Measurements from ENCODE around the gene QPCT. TPM values are rescaled to one million over a fixed set of nuclear protein-coding genes. Genes with fewer than 3 reads are reported as not detected.

Gene QPCT
- total and polyA plus RNA-seq, 11 donors: 1.3 to 7.2 (median 2.8) TPM

GRCh38 chr2:37324786-37325624, 19.4 kb upstream of the QPCT start, which contains the start of gene PRKD3:
TSS of gene PRKD3 (minus strand) at chr2:37324833. CDS start at chr2:37316524, 8,309 bp downstream.
- intact Hi-C loops (cut with DNase I): loop anchor here in 1 of 10 donors (5.0 kb wide), 1 partner anchor 83 kb away; no protein-coding TSS in a partner anchor
- Histone ChIP-seq H3K4me1 (peaks cover 6 to 45% (median 25%) of the 10 kb centered on the region in 12 donors), H3K9me3 (no peaks in the 10 kb centered on the region), H3K4me3 (peak within 1 kb of the TSS; percentile 66 to 95 (median 84)), H3K36me3 (no peaks in the 10 kb centered on the region), H3K27me3 (no peaks in the 10 kb centered on the region), H3K27ac (peak within 1 kb of the TSS; percentile 52 to 93 (median 89))
- 2 to 5% (median 3%) methylated on average over 49 to 79 of the region's 79 CpGs for WGBS, 4 donors
- peak in 2 of 5 donors; percentile 50 to 55 for DNase-seq
- TF ChIP-seq POLR2A (IDR thresholded peaks at IDR 0.05) (peak in 1 of 2 donors; percentile 58), CTCF (IDR thresholded peaks at IDR 0.05) (no peak)
- ATAC-seq: peak; percentile 3 to 95 (median 92)

- H3K9me3 ChIP-seq: no peaks in the 10 kb centered on the region
- WGBS, 4 donors: 91 to 95% (median 92%) methylated on average over 12 of the region's 12 CpGs
- no peaks in the 10 kb centered on the region for H3K36me3 ChIP-seq
- TF ChIP-seq CTCF (IDR thresholded peaks at IDR 0.05): no peak
- TF ChIP-seq POLR2A (IDR thresholded peaks at IDR 0.05): no peak
- H3K27me3 ChIP-seq: no peaks in the 10 kb centered on the region
- intact Hi-C loops (cut with DNase I): no loop called here
- peak in 1 of 5 donors; percentile 26 for DNase-seq
- peak overlapping the region in 11 of 12 donors; percentile 66 to 95 (median 84) for H3K4me3 ChIP-seq
- ATAC-seq: no peak
- peak overlapping the region; percentile 52 to 93 (median 89) for H3K27ac ChIP-seq
- H3K4me1 ChIP-seq: peaks cover 6 to 45% (median 23%) of the 10 kb centered on the region in 12 donors
Observed at GRCh38 chr2:37325625-37326071, 18.8 kb upstream of the QPCT start.

GRCh38 chr2:37326285-37326684, 18.1 kb upstream of the QPCT start:
- intact Hi-C loops (cut with DNase I): no loop called here
- DNase-seq: peak in 4 of 5 donors; percentile 28 to 65 (median 48)
- Histone ChIP-seq H3K27me3 (no peaks in the 10 kb centered on the region), H3K4me1 (peaks cover 6 to 42% (median 19%) of the 10 kb centered on the region in 12 donors), H3K4me3 (peak overlapping the region in 9 of 12 donors; percentile 11 to 89 (median 76)), H3K36me3 (no peaks in the 10 kb centered on the region), H3K27ac (peak overlapping the region in 11 of 12 donors; percentile 86 to 93 (median 89)), H3K9me3 (no peaks in the 10 kb centered on the region)
- peak in 3 of 4 donors; percentile 56 to 72 (median 65) for ATAC-seq
- no peak for TF ChIP-seq POLR2A (IDR thresholded peaks at IDR 0.05)
- no peak for TF ChIP-seq CTCF (IDR thresholded peaks at IDR 0.05)
- 8 to 25% (median 15%) methylated on average over 2 of the region's 2 CpGs for WGBS, 4 donors

Measured in heart left ventricle (tissue), 16 donors.